ENCODE measurements around the gene LAD1. TPM values are rescaled to one million over a fixed set of nuclear protein-coding genes. Genes with fewer than 3 reads are reported as not detected.

Gene LAD1
- total RNA-seq, 4 donors from 2014 or later: 0.25 to 6.2 (median 0.92) TPM

DNA sequence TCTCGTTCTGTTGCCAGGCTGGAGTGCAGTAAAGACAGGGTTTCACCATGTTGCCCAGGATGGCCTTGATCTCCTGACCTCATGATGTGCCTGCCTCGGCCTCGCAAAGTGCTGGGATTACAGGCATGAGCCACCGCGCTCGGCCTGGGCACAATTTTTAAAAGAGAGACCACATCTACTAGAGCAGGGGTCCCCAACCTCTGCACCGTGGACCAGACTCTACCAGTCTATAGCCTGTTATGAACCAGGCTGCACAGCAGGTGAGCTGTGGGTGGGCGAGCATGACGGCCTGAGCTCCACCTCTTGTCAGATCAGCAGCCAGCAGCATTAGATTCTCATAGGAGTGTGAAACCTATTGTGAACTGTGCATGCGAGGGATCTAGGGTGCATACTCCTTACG lies 42.4 kb downstream of the LAD1 start:
- peaks cover 0 to 4% of the 10 kb centered on the region in 2 donors for H3K4me1 ChIP-seq
- no peak overlapping the region for H3K27ac ChIP-seq
- DNase-seq: no peak
- in situ Hi-C loops (cut with MboI; ENCODE audit: low sequenced_read_pairs in 4 of 4): loop anchor here (10.0 to 25.0 kb wide), 2 partner anchors 92 to 94 kb away; no protein-coding TSS in a partner anchor
- no peak for ATAC-seq
- H3K4me3 ChIP-seq: no peak overlapping the region
- TF ChIP-seq, protein P1, sequence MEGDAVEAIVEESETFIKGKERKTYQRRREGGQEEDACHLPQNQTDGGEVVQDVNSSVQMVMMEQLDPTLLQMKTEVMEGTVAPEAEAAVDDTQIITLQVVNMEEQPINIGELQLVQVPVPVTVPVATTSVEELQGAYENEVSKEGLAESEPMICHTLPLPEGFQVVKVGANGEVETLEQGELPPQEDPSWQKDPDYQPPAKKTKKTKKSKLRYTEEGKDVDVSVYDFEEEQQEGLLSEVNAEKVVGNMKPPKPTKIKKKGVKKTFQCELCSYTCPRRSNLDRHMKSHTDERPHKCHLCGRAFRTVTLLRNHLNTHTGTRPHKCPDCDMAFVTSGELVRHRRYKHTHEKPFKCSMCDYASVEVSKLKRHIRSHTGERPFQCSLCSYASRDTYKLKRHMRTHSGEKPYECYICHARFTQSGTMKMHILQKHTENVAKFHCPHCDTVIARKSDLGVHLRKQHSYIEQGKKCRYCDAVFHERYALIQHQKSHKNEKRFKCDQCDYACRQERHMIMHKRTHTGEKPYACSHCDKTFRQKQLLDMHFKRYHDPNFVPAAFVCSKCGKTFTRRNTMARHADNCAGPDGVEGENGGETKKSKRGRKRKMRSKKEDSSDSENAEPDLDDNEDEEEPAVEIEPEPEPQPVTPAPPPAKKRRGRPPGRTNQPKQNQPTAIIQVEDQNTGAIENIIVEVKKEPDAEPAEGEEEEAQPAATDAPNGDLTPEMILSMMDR (IDR thresholded peaks at IDR 0.05 in 4 of 5, conservative IDR thresholded peaks at IDR 0.05 in 1 of 5): no peak
- intact Hi-C loops (cut with DNase I; ENCODE audit: low total_unique reads): no loop called here
- H3K27me3 ChIP-seq: no peaks in the 10 kb centered on the region
- H3K36me3 ChIP-seq: no peaks in the 10 kb centered on the region
- H3K9me3 ChIP-seq: no peaks in the 10 kb centered on the region

DNA sequence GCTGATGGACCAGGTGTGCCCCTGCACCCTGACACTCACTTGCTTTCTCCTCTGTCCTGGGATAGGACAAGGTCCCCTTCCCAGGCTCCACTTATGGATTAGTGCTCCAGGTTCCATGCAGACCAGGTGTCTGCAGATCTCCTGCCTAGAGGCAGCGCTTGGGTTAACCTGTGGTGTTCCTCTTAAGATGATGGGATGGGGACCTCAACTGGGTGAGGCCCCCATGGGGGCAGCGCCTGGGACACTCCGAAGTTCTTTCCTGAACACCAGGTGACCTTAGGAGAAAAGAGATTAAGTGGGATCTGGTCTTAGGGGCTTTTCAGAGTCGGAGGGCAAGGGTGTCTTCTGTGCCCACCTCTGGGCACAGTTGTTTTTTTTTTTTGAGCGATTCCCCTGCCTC lies 42.9 kb downstream of the LAD1 start:
- intact Hi-C loops (cut with DNase I; ENCODE audit: low total_unique reads): no loop called here
- DNase-seq (no peak), ATAC-seq (no peak)
- Histone ChIP-seq H3K27ac (no peak overlapping the region), H3K36me3 (no peaks in the 10 kb centered on the region), H3K4me1 (peaks cover 0 to 4% of the 10 kb centered on the region in 2 donors), H3K9me3 (no peaks in the 10 kb centered on the region), H3K4me3 (no peak overlapping the region), H3K27me3 (no peaks in the 10 kb centered on the region)
- in situ Hi-C loops (cut with MboI; ENCODE audit: low sequenced_read_pairs in 4 of 4): loop anchor here (10.0 to 25.0 kb wide), 2 partner anchors 91 to 94 kb away; no protein-coding TSS in a partner anchor
- no peak for TF ChIP-seq POLR2A (IDR thresholded peaks at IDR 0.05)
- TF ChIP-seq, protein P1 (IDR thresholded peaks at IDR 0.05 in 4 of 5, conservative IDR thresholded peaks at IDR 0.05 in 1 of 5): no peak

DNA sequence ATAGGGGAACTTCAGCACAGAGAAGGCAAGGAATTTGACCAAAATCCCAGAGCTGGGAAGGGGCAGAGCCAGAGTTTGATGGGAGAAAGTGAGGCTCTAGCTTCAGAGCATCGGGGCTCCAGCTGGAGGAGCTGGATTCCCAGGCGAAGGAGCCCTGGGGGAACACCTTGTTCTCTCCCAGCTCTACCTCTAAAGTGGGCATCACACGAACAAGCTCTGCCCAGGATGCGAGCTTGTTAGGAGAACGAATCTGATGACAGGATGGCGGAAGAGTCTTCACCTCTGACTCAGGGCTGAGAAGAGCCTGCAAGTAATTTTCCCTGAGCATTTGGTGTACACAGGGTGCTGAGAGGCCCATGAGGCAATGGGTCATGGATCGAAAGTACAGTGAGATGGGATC lies 43.7 kb downstream of the LAD1 start:
- in situ Hi-C loops (cut with MboI; ENCODE audit: low sequenced_read_pairs in 4 of 4): loop anchor here (10.0 to 25.0 kb wide), 2 partner anchors 91 to 93 kb away; no protein-coding TSS in a partner anchor
- no peaks in the 10 kb centered on the region for H3K9me3 ChIP-seq
- no peak overlapping the region for H3K4me3 ChIP-seq
- DNase-seq: no peak
- H3K27ac ChIP-seq: no peak overlapping the region
- no peaks in the 10 kb centered on the region for H3K27me3 ChIP-seq
- no peak for TF ChIP-seq POLR2A (IDR thresholded peaks at IDR 0.05)
- TF ChIP-seq, protein P1 (IDR thresholded peaks at IDR 0.05 in 4 of 5, conservative IDR thresholded peaks at IDR 0.05 in 1 of 5): no peak
- no peak for ATAC-seq
- intact Hi-C loops (cut with DNase I; ENCODE audit: low total_unique reads): no loop called here
- H3K4me1 ChIP-seq: peaks cover 0 to 4% of the 10 kb centered on the region in 2 donors
- H3K36me3 ChIP-seq: no peaks in the 10 kb centered on the region

DNA sequence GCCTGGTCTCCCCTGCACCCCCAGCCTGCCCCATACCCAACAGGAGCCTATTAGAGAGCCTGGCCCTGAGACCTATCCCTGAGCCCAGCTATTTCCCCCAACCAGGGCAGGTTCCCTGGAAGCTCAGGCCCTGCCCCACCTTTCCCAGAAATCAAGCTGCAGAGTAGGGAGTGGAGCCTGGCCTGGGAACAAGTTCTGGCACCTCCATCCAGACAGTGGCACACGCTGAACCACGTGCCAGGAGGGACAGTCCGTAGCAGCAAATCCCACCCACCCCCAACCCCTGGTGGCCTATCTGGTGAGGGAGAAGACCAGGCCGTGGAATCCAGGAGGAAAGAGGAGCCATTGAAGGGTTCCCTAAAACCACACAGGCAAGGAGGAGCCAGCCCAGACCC lies 44.2 kb downstream of the LAD1 start:
- Histone ChIP-seq H3K27ac (no peak overlapping the region), H3K9me3 (no peaks in the 10 kb centered on the region), H3K36me3 (no peaks in the 10 kb centered on the region), H3K4me3 (no peak overlapping the region), H3K27me3 (no peaks in the 10 kb centered on the region), H3K4me1 (peaks cover 0 to 4% of the 10 kb centered on the region in 2 donors)
- in situ Hi-C loops (cut with MboI; ENCODE audit: low sequenced_read_pairs in 4 of 4): loop anchor here (10.0 to 25.0 kb wide), 2 partner anchors 90 to 93 kb away; no protein-coding TSS in a partner anchor
- ATAC-seq (no peak), DNase-seq (no peak)
- TF ChIP-seq, protein P1 (IDR thresholded peaks at IDR 0.05 in 4 of 5, conservative IDR thresholded peaks at IDR 0.05 in 1 of 5): no peak
- TF ChIP-seq POLR2A (IDR thresholded peaks at IDR 0.05): no peak
- intact Hi-C loops (cut with DNase I; ENCODE audit: low total_unique reads): no loop called here
